Measurements from ENCODE around the gene PCDH15. TPM values are rescaled to one million over a fixed set of nuclear protein-coding genes. Genes with fewer than 3 reads are reported as not detected.

The PCDH15 gene
- total and polyA plus RNA-seq, 2 of the 4 experiments (the other 2 are of a cell fraction) = not detected

DNA sequence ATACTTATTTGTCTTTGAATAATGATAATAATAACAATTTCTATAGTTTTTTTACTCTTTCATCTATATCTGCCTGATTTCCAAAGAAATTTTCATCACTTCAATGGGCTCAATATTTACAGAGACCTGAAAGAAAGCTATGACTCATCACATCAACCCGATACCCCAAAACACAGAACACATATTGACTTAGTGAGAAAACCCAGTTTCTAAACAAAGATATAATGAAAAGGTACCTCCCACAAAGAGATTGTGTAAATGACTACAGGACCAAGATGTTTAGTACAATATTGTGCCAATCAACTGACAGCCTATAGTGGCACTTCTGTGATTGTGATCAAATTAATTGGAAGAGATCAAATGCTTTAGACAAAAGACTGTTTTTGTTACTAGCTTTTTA, 133.9 kb downstream of the PCDH15 start:
- Histone ChIP-seq H3K56ac (ENCODE audit: extremely low read depth, insufficient read depth, low read length) (no peak overlapping the region), H4K5ac (ENCODE audit: low read depth, low read length) (no peak overlapping the region), H3K27me3 (ENCODE audit: control insufficient read depth, insufficient read depth, low read length) (no peaks in the 10 kb centered on the region), H2BK120ac (ENCODE audit: low read depth, low read length) (no peak overlapping the region), H2AK5ac (ENCODE audit: low read depth, low read length) (no peak overlapping the region), H2BK20ac (ENCODE audit: low read depth, low read length) (no peak overlapping the region), H3K27ac (ENCODE audit: insufficient read depth, low read length) (no peak overlapping the region), H3K4me3 (ENCODE audit: insufficient read depth, low read depth, low read length) (no peak overlapping the region), H2BK5ac (ENCODE audit: low read depth, low read length, poor library complexity, severe bottlenecking) (no peak overlapping the region), H3K9ac (ENCODE audit: low read depth, low read length) (no peak overlapping the region), H4K20me1 (ENCODE audit: insufficient read depth, low read length) (no peaks in the 10 kb centered on the region), H4K91ac (ENCODE audit: insufficient read depth, low read depth, low read length) (no peak overlapping the region), H3K23ac (ENCODE audit: low read depth, low read length) (no peak overlapping the region), H2AK9ac (replicated peaks; ENCODE audit: low read depth, low read length, poor library complexity) (no peak overlapping the region), H3K14ac (replicated peaks; ENCODE audit: low read depth, low read length) (no peak overlapping the region), H3K4me1 (ENCODE audit: control insufficient read depth, insufficient read depth, low read length) (no peaks in the 10 kb centered on the region), H3K18ac (ENCODE audit: low read depth, low read length) (no peak overlapping the region), H3K9me3 (ENCODE audit: control insufficient read depth, insufficient read depth, low read length) (no peaks in the 10 kb centered on the region), H3K4me2 (ENCODE audit: low read depth, low read length) (no peak overlapping the region), H3K79me1 (ENCODE audit: low read depth in 1 of 2, low read length in 2 of 2) (no peaks in the 10 kb centered on the region), H2BK15ac (ENCODE audit: low read depth, low read length) (no peak overlapping the region), H3K9me1 (ENCODE audit: insufficient read depth, low read length) (no peaks in the 10 kb centered on the region), H4K8ac (ENCODE audit: low read depth in 2 of 2, low read length in 2 of 2) (no peak overlapping the region), H3K36me3 (ENCODE audit: control insufficient read depth, insufficient read depth, low read length) (no peaks in the 10 kb centered on the region), H2AFZ (replicated peaks; ENCODE audit: low read length, poor library complexity) (no peak overlapping the region), H3K4ac (ENCODE audit: low read depth, low read length) (no peak overlapping the region)
- ChIA-PET POLR2A (ENCODE audit: unreplicated experiment) (no interaction called here), CTCF (no interaction called here)
- no TSS peak for BruUV-seq (replicated peaks)
- TF ChIP-seq CTCF (conservative IDR thresholded peaks at IDR 0.05; ENCODE audit: low read depth, low read length) = no peak
- no peak for TF ChIP-seq RFX5 (IDR thresholded peaks at IDR 0.05; ENCODE audit: low read depth, low read length)
- TF ChIP-seq, protein P1, sequence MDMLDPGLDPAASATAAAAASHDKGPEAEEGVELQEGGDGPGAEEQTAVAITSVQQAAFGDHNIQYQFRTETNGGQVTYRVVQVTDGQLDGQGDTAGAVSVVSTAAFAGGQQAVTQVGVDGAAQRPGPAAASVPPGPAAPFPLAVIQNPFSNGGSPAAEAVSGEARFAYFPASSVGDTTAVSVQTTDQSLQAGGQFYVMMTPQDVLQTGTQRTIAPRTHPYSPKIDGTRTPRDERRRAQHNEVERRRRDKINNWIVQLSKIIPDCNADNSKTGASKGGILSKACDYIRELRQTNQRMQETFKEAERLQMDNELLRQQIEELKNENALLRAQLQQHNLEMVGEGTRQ (IDR thresholded peaks at IDR 0.05; ENCODE audit: low read depth, low read length) = no peak
- TF ChIP-seq RCOR1 (IDR thresholded peaks at IDR 0.05; ENCODE audit: insufficient replicate concordance, low read length) = no peak
- no peak for TF ChIP-seq FOS (IDR thresholded peaks at IDR 0.05; ENCODE audit: low read depth, low read length)
- TF ChIP-seq CHD1 (IDR thresholded peaks at IDR 0.05; ENCODE audit: low read depth, low read length) = no peak
- TF ChIP-seq CEBPB (IDR thresholded peaks at IDR 0.05; ENCODE audit: low read depth, low read length) = no peak
- no peak for DNase-seq
- dilution Hi-C loops (cut with HindIII; ENCODE audit: low sequenced_read_pairs, unreplicated experiment) (no loop called here), intact Hi-C loops (cut with micrococcal nuclease) (no loop called here), in situ Hi-C loops (cut with MboI; ENCODE audit: low sequenced_read_pairs) (no loop called here)
- no peak for ATAC-seq (ENCODE audit: low read depth)
- WGBS, 2 experiments (ENCODE audit: extremely low coverage in 2 of 2, insufficient read length in 1 of 2) = no CpG with 5 or more reads among the region's 1 CpG

All from IMR-90 (cell line).